A673 (cell line): ENCODE results near the gene ERGIC1. TPM values are rescaled to one million over a fixed set of nuclear protein-coding genes. Genes with fewer than 3 reads are reported as not detected.

Source experiments
- BruUV-seq: library from RNA; stranded (reverse); fragments of 400-500 nt; replicated peaks from 2 replicates; lab custom pipeline; 2021; lab: Mats Ljungman, UMichigan
- CTCF ChIA-PET: fragments of 300-600 bp; sonication (Branson Sonifier 250); formaldehyde crosslinking; loops from one replicate; lab custom pipeline; 2022; ENCODE audit warnings: antibody characterized with exemption; lab: Charles Lee
- POLR2A ChIA-PET: fragments of 300-600 bp; sonication (Branson Sonifier 250); formaldehyde crosslinking; loops from one replicate; lab custom pipeline; 2022; ENCODE audit warnings: antibody characterized with exemption; ENCODE audit not compliant: low non-redundant PET; lab: Charles Lee
- DNase-seq: peaks from one replicate; pipeline ENCODE4 v3.0.0-alpha.2; 2015; ENCODE audit warnings: low spot score
- H3K27ac ChIP-seq: fragments of 200-600 bp; sonication (generic); 2 replicates; pipeline ENCODE4 v1.5.1; 2016; ENCODE audit warnings: mixed run types, low read depth, mild to moderate bottlenecking, mixed read lengths, antibody characterized with exemption, low read length; ENCODE audit not compliant: poor library complexity, severe bottlenecking
- H3K27me3 ChIP-seq: fragments of 200-600 bp; sonication (generic); replicated peaks from 2 replicates; pipeline ENCODE4 v1.6.1; 2017; ENCODE audit warnings: mixed run types, low read depth, mild to moderate bottlenecking, mixed read lengths, antibody characterized with exemption, low read length; ENCODE audit not compliant: insufficient read depth, poor library complexity
- H3K36me3 ChIP-seq: fragments of 200-600 bp; sonication (generic); 2 replicates; pipeline ENCODE4 v1.6.1; 2016; ENCODE audit warnings: mixed run types, mild to moderate bottlenecking, mixed read lengths, antibody characterized with exemption, low read length; ENCODE audit not compliant: insufficient read depth, poor library complexity, severe bottlenecking
- H3K4me1 ChIP-seq: fragments of 200-600 bp; sonication (generic); 2 replicates; pipeline ENCODE4 v1.6.1; 2017; ENCODE audit warnings: mixed run types, mild to moderate bottlenecking, mixed read lengths, antibody characterized with exemption, low read length; ENCODE audit not compliant: insufficient read depth, poor library complexity, severe bottlenecking
- H3K4me3 ChIP-seq: fragments of 200-600 bp; sonication (generic); 2 replicates; pipeline ENCODE4 v1.5.1; 2016; ENCODE audit warnings: low read depth, mixed run types, mild to moderate bottlenecking, mixed read lengths, low read length; ENCODE audit not compliant: poor library complexity, severe bottlenecking
- H3K9me3 ChIP-seq: fragments of 200-600 bp; sonication (generic); 2 replicates; pipeline ENCODE4 v1.6.1; 2016; ENCODE audit warnings: mixed run types, low read depth, mild to moderate bottlenecking, mixed read lengths, antibody characterized with exemption, low read length; ENCODE audit not compliant: poor library complexity, severe bottlenecking
- CTCF ChIP-seq: fragments of 300-800, 200-600 bp; sonication (generic); conservative IDR thresholded peaks from 2 replicates; pipeline ENCODE4 v1.5.1; 2017; ENCODE audit warnings: low read depth, mild to moderate bottlenecking, antibody characterized with exemption, low read length, moderate library complexity, mixed read lengths
- EZH2 ChIP-seq: fragments of 200-600 bp; sonication (generic); IDR thresholded peaks from 2 replicates; pipeline ENCODE4 v1.6.1; 2017; ENCODE audit warnings: borderline replicate concordance, low read depth, mild to moderate bottlenecking, mixed read lengths, antibody characterized with exemption, low read length; ENCODE audit not compliant: poor library complexity, severe bottlenecking
- intact Hi-C: fragments of 100-400 bp; cut with micrococcal nuclease; formaldehyde crosslinking; loops from one replicate; pipeline ENCODE4 v1.10.0; 2022; ENCODE audit not compliant: unreplicated experiment
- total RNA-seq: library from RNA; stranded (reverse); gene quantifications from 2 replicates; pipeline ENCODE4 v1.2.3, GENCODE V29; 2021

Gene ERGIC1
- total RNA-seq, 1 experiment from 2014 or later = 44.2 TPM

- no peaks in the 10 kb centered on the region for H3K36me3 ChIP-seq
These were observed 84.6 kb downstream of the ERGIC1 start for GRCh38 chr5:172918421-172919371.

GRCh38 chr5:172919525-172920446 is 85.7 kb downstream of the ERGIC1 start:
- no peak for DNase-seq

More at GRCh38 chr5:172918421-172919371, 84.6 kb downstream of the ERGIC1 start:
- H3K4me1 ChIP-seq = no peaks in the 10 kb centered on the region
- DNase-seq = no peak
- ChIA-PET CTCF (no interaction called here), POLR2A (no interaction called here)
- H3K4me3 ChIP-seq = no peak overlapping the region
- no peaks in the 10 kb centered on the region for H3K27me3 ChIP-seq
- BruUV-seq = no TSS peak
- H3K9me3 ChIP-seq = no peaks in the 10 kb centered on the region
- intact Hi-C loops = no loop called here
- no peak for TF ChIP-seq CTCF
- no peak for TF ChIP-seq EZH2
- H3K27ac ChIP-seq = no peak overlapping the region

More at GRCh38 chr5:172919525-172920446, 85.7 kb downstream of the ERGIC1 start:
- no peak overlapping the region for H3K4me3 ChIP-seq
- no peaks in the 10 kb centered on the region for H3K27me3 ChIP-seq
- POLR2A ChIA-PET = no interaction called here
- no peaks in the 10 kb centered on the region for H3K36me3 ChIP-seq
- intact Hi-C loops = no loop called here
- no peaks in the 10 kb centered on the region for H3K9me3 ChIP-seq
- TF ChIP-seq CTCF = no peak
- TF ChIP-seq EZH2 = no peak
- H3K27ac ChIP-seq = no peak overlapping the region
- CTCF ChIA-PET = no interaction called here
- BruUV-seq = no TSS peak
- no peaks in the 10 kb centered on the region for H3K4me1 ChIP-seq
